Testis (tissue), 2 donors: ENCODE results near the gene LILRB2.
"Not testable (repeated sequence)": the region's sequence is repeated elsewhere in the genome, so short reads cannot be mapped to it uniquely, and the experiment has no call there.

Source experiments
- CTCF ChIP-seq, 3 experiments: fragments of 450-650 bp in 2 of 3; fragments of 200-600 bp in 1 of 3; sonication (generic) in 1 of 3; IDR thresholded peaks; one replicate each; pipeline ENCODE4 v1.5.1; 2016 to 2019; ENCODE audit warnings: antibody characterized with exemption in 3 of 3, mild to moderate bottlenecking in 2 of 3, moderate library complexity in 1 of 3
- POLR2A ChIP-seq: fragments of 450-650 bp; IDR thresholded peaks from one replicate; pipeline ENCODE4 v1.6.1; 2017; ENCODE audit warnings: antibody characterized with exemption, mild to moderate bottlenecking, moderate library complexity

- TF ChIP-seq CTCF (IDR thresholded peaks at IDR 0.05); POLR2A: not testable (repeated sequence)
Observed at GRCh38 chr19:54240372-54241336, 40.3 kb downstream of the LILRB2 start.
